H1 (cell line): ENCODE measurements around the gene FRY. TPM values are rescaled to one million over a fixed set of nuclear protein-coding genes. Genes with fewer than 3 reads are reported as not detected.

Experiments
- CTCF ChIA-PET: fragments of 300-600 bp; sonication (Branson Sonifier 250); formaldehyde crosslinking; loops from one replicate; lab custom pipeline; 2021; ENCODE audit not compliant: partially characterized antibody; lab: Charles Lee
- POLR2A ChIA-PET: fragments of 300-600 bp; sonication (Branson Sonifier 250); formaldehyde crosslinking; loops from one replicate; lab custom pipeline; 2021; ENCODE audit warnings: inconsistent platforms; ENCODE audit not compliant: partially characterized antibody; lab: Charles Lee
- DNase-seq, 2 experiments: peaks; one replicate each; pipeline versions ENCODE4 v3.0.0 to v3.0.0-alpha.2; 2010 to 2022; ENCODE audit warnings: low spot score in 2 of 2, low read depth in 1 of 2, mixed read lengths in 1 of 2
- FAIRE-seq: peaks from 2 replicates; lab custom pipeline; 2011; peaks lifted over from hg19 to GRCh38; lab: Jason Lieb, UNC
- H2AFZ ChIP-seq: 2 replicates; pipeline ENCODE4 v1.8.1; 2012; ENCODE audit warnings: low read length, inconsistent platforms
- H2AK5ac ChIP-seq: 2 replicates; pipeline ENCODE4 v1.6.1; 2013; ENCODE audit warnings: low read depth, low read length
- H2BK120ac ChIP-seq: replicated peaks from 2 replicates; pipeline ENCODE3; 2013; ENCODE audit warnings: low read depth, low read length, inconsistent platforms
- H2BK12ac ChIP-seq: 2 replicates; pipeline ENCODE4 v1.6.1; 2013; ENCODE audit warnings: low read depth, low read length
- H2BK15ac ChIP-seq: 2 replicates; pipeline ENCODE4 v1.6.1; 2013; ENCODE audit warnings: low read length
- H2BK20ac ChIP-seq: 2 replicates; pipeline ENCODE4 v1.6.1; 2013; ENCODE audit warnings: low read length
- H2BK5ac ChIP-seq: 2 replicates; pipeline ENCODE4 v1.6.1; 2013; ENCODE audit warnings: low read depth, low read length
- H3K14ac ChIP-seq: 2 replicates; pipeline ENCODE4 v1.6.1; 2013; ENCODE audit warnings: inconsistent platforms; ENCODE audit not compliant: insufficient read length
- H3K18ac ChIP-seq: 2 replicates; pipeline ENCODE4 v1.6.1; 2013; ENCODE audit warnings: low read length; ENCODE audit errors: extremely low read depth
- H3K23ac ChIP-seq: 2 replicates; pipeline ENCODE4 v1.6.1; 2013; ENCODE audit warnings: inconsistent platforms; ENCODE audit not compliant: insufficient read length
- H3K23me2 ChIP-seq: 2 replicates; pipeline ENCODE4 v1.6.1; 2013; ENCODE audit warnings: low read depth, low read length
- H3K27ac ChIP-seq: 2 replicates; pipeline ENCODE4 v1.6.1; 2011; ENCODE audit warnings: low read depth, low read length, inconsistent platforms
- H3K27me3 ChIP-seq, 4 experiments: replicated peaks in 1 of 4; 1 replicate in 1 of 4; 2 replicates in 3 of 4; pipeline versions ENCODE4 v1.6.1 to v1.8.1; 2011 to 2013; ENCODE audit warnings: low read length in 3 of 4, mild to moderate bottlenecking in 3 of 4, inconsistent platforms in 2 of 4, mixed read lengths in 2 of 4, moderate library complexity in 1 of 4; ENCODE audit not compliant: control insufficient read depth in 3 of 4, insufficient read depth in 3 of 4; ENCODE audit errors: extremely low read depth in 1 of 4
- H3K36me3 ChIP-seq, 4 experiments: 2 replicates each; pipeline versions ENCODE4 v1.6.1 to v1.8.1; 2011 to 2013; ENCODE audit warnings: mild to moderate bottlenecking in 4 of 4, low read length in 3 of 4, moderate library complexity in 2 of 4, control low read depth in 1 of 4, inconsistent platforms in 1 of 4; ENCODE audit not compliant: insufficient read depth in 4 of 4, control insufficient read depth in 2 of 4
- H3K4ac ChIP-seq: replicated peaks from 2 replicates; pipeline ENCODE3; 2013; ENCODE audit warnings: low read length, low read depth, mixed read lengths, inconsistent platforms; ENCODE audit not compliant: insufficient read length
- H3K4me1 ChIP-seq, 4 experiments: replicated peaks in 1 of 4; 1 replicate in 1 of 4; 2 replicates in 3 of 4; pipeline versions ENCODE4 v1.6.1 to v1.8.1; 2011 to 2013; ENCODE audit warnings: low read length in 3 of 4, inconsistent platforms in 2 of 4, mixed read lengths in 1 of 4; ENCODE audit not compliant: insufficient read depth in 4 of 4, control insufficient read depth in 3 of 4
- H3K4me2 ChIP-seq, 2 experiments: 2 replicates each; pipeline versions ENCODE4 v1.6.1 to v1.8.1; 2011 to 2013; ENCODE audit warnings: low read depth in 2 of 2, low read length in 2 of 2, control low read depth in 1 of 2, inconsistent platforms in 1 of 2, mild to moderate bottlenecking in 1 of 2; ENCODE audit not compliant: insufficient read depth in 1 of 2
- H3K4me3 ChIP-seq, 4 experiments: fragments of 200-600, 300-600 bp in 1 of 4; sonication (generic), shearing (Covaris generic), sonication (Bioruptor Twin) in 1 of 4; 2 replicates each; pipeline versions ENCODE4 v1.5.1 to v1.8.1; 2011 to 2016; ENCODE audit warnings: low read length in 4 of 4, low read depth in 3 of 4, control low read depth in 2 of 4, inconsistent platforms in 2 of 4, mild to moderate bottlenecking in 2 of 4, mixed read lengths in 1 of 4, moderate library complexity in 1 of 4; ENCODE audit not compliant: insufficient read depth in 2 of 4; ENCODE audit errors: extremely low read depth in 1 of 4
- H3K56ac ChIP-seq: replicated peaks from 2 replicates; pipeline ENCODE3; 2013; ENCODE audit warnings: low read depth, mild to moderate bottlenecking, mixed read lengths, low read length, inconsistent platforms; ENCODE audit not compliant: insufficient read length
- H3K79me1 ChIP-seq: 2 replicates; pipeline ENCODE4 v1.6.1; 2013; ENCODE audit warnings: low read depth, low read length, control low read depth
- H3K79me2 ChIP-seq, 2 experiments: 2 replicates each; pipeline versions ENCODE4 v1.6.1 to v1.8.1; 2012 to 2013; ENCODE audit warnings: low read length in 2 of 2, mild to moderate bottlenecking in 2 of 2, inconsistent platforms in 1 of 2; ENCODE audit not compliant: insufficient read depth in 2 of 2, control insufficient read depth in 1 of 2
- H3K9ac ChIP-seq, 4 experiments: replicated peaks in 1 of 4; 1 replicate in 1 of 4; 2 replicates in 3 of 4; pipeline versions ENCODE4 v1.6.1 to v1.8.1; 2011 to 2013; ENCODE audit warnings: low read depth in 3 of 4, low read length in 3 of 4, control low read depth in 2 of 4, mild to moderate bottlenecking in 2 of 4, moderate library complexity in 2 of 4, inconsistent platforms in 1 of 4; ENCODE audit errors: extremely low read depth in 1 of 4
- H3K9me3 ChIP-seq, 2 experiments: 2 replicates each; pipeline versions ENCODE4 v1.6.1 to v1.8.1; 2012 to 2013; ENCODE audit warnings: mild to moderate bottlenecking in 2 of 2, moderate library complexity in 2 of 2, control low read depth in 1 of 2, inconsistent platforms in 1 of 2, low read depth in 1 of 2, low read length in 1 of 2, mixed read lengths in 1 of 2; ENCODE audit not compliant: insufficient read depth in 2 of 2
- H4K20me1 ChIP-seq, 2 experiments: replicated peaks in 1 of 2; 2 replicates each; pipeline versions ENCODE3 to v1.8.1; 2011 to 2013; ENCODE audit warnings: inconsistent platforms in 2 of 2, low read length in 2 of 2, mild to moderate bottlenecking in 1 of 2; ENCODE audit not compliant: insufficient read depth in 2 of 2, control insufficient read depth in 1 of 2
- H4K5ac ChIP-seq: 2 replicates; pipeline ENCODE4 v1.6.1; 2013; ENCODE audit warnings: low read length, low read depth, mixed read lengths, inconsistent platforms; ENCODE audit not compliant: insufficient read length
- H4K8ac ChIP-seq: 2 replicates; pipeline ENCODE4 v1.8.0; 2013; ENCODE audit warnings: mild to moderate bottlenecking, moderate library complexity, low read length, inconsistent platforms; ENCODE audit not compliant: insufficient read depth; ENCODE audit errors: extremely low read depth
- H4K91ac ChIP-seq: replicated peaks from 2 replicates; pipeline ENCODE3; 2013; ENCODE audit warnings: low read length, mixed read lengths, inconsistent platforms; ENCODE audit not compliant: insufficient read length
- BACH1 ChIP-seq: IDR thresholded peaks from 2 replicates; pipeline ENCODE4 v1.6.1; 2012; ENCODE audit warnings: low read length, improper control_type of control experiment
- CHD1 ChIP-seq: IDR thresholded peaks from 2 replicates; pipeline ENCODE4 v1.6.1; 2012; ENCODE audit warnings: low read depth, low read length, improper control_type of control experiment
- CREB1 ChIP-seq: IDR thresholded peaks from 2 replicates; pipeline ENCODE4 v1.6.1; 2012; ENCODE audit warnings: inconsistent platforms
- GTF2F1 ChIP-seq: IDR thresholded peaks from 2 replicates; pipeline ENCODE4 v1.6.1; 2012; ENCODE audit warnings: low read depth, low read length, improper control_type of control experiment, borderline replicate concordance
- HDAC6 ChIP-seq: IDR thresholded peaks from one replicate; pipeline ENCODE4 v1.7.1; 2012; ENCODE audit warnings: low read depth, mild to moderate bottlenecking, inconsistent platforms, low read length, moderate library complexity
- JUN ChIP-seq: IDR thresholded peaks from 2 replicates; pipeline ENCODE4 v1.6.1; 2011; ENCODE audit warnings: low read depth, mild to moderate bottlenecking, improper control_type of control experiment, low read length
- JUND ChIP-seq: IDR thresholded peaks from 2 replicates; pipeline ENCODE4 v1.6.1; 2011; ENCODE audit warnings: mild to moderate bottlenecking, improper control_type of control experiment, low read length
- MAFK ChIP-seq: IDR thresholded peaks from 2 replicates; pipeline ENCODE4 v1.6.1; 2012; ENCODE audit warnings: low read depth, mild to moderate bottlenecking, improper control_type of control experiment, low read length
- MAX ChIP-seq: IDR thresholded peaks from 2 replicates; pipeline ENCODE4 v1.6.1; 2012; ENCODE audit warnings: inconsistent platforms
- SIRT6 ChIP-seq: IDR thresholded peaks from one replicate; pipeline ENCODE4 v1.7.1; 2012; ENCODE audit warnings: low read length, inconsistent platforms
- SP2 ChIP-seq: IDR thresholded peaks from 2 replicates; pipeline ENCODE4 v1.6.1; 2012; ENCODE audit warnings: mild to moderate bottlenecking, low read length, inconsistent platforms
- SP4 ChIP-seq: IDR thresholded peaks from 2 replicates; pipeline ENCODE4 v1.6.1; 2012; ENCODE audit warnings: low read length, inconsistent platforms
- SUZ12 ChIP-seq: fragments of 200-600 bp; sonication (generic); IDR thresholded peaks from 2 replicates; pipeline ENCODE4 v1.6.1; 2012; ENCODE audit warnings: mild to moderate bottlenecking, inconsistent platforms, low read length, moderate library complexity, mixed read lengths
- USF2 ChIP-seq: IDR thresholded peaks from 2 replicates; pipeline ENCODE4 v1.6.1; 2011; ENCODE audit warnings: low read length, improper control_type of control experiment
- YY1 ChIP-seq: IDR thresholded peaks from 2 replicates; pipeline ENCODE4 v1.6.1; 2011; ENCODE audit warnings: low read depth, mild to moderate bottlenecking, low read length
- ZNF274 ChIP-seq: IDR thresholded peaks from 2 replicates; pipeline ENCODE4 v1.7.0; 2012; ENCODE audit warnings: low read length, borderline replicate concordance; ENCODE audit errors: extremely low read depth
- WGBS, 2 experiments: shearing (Covaris generic) in 1 of 2; methylation state at CpG; one replicate each; pipeline versions ENCODE4 v1.1.6 to v1.1.7; 2013 to 2015; ENCODE audit warnings: low lambda C conversion rate in 2 of 2, mixed read lengths in 2 of 2, inconsistent platforms in 1 of 2, low coverage in 1 of 2, missing lambda C conversion rate in 1 of 2; ENCODE audit not compliant: insufficient replicate concordance in 2 of 2, insufficient coverage in 1 of 2, insufficient read length in 1 of 2; ENCODE audit errors: extremely low coverage in 1 of 2, missing lambda C conversion rate in 1 of 2; 5-methylcytosine and 5-hydroxymethylcytosine counted together
- polyA plus RNA-seq, 7 experiments: library from polyadenylated mRNA; depleted of rRNA in 3 of 7; stranded (reverse) in 5 of 7; unstranded in 2 of 7; fragments of >200 nt in 5 of 7; fragments of 200-250 nt in 2 of 7; gene quantifications; 1 replicate in 5 of 7; 2 replicates in 1 of 7; 4 replicates in 1 of 7; pipeline versions ENCODE4 v1.2.1 to v1.2.3, GENCODE V29; 2011 to 2013; ENCODE audit warnings: missing spikeins in 2 of 7, mixed read lengths in 2 of 7
- total RNA-seq: library from RNA; stranded (reverse); fragmentation: NEBNext Ultra II Directional; extraction: Animal tissue kit (Norgen Biotek cat#: 25700); gene quantifications from 2 replicates; pipeline ENCODE4 v1.2.1, GENCODE V29; 2021

FRY gene
- total and polyA plus RNA-seq, 2 of the 8 experiments (the other 6 are each of a cell fraction or from before 2014, with no cell fraction given), result 4.3 to 9.2 TPM

DNA sequence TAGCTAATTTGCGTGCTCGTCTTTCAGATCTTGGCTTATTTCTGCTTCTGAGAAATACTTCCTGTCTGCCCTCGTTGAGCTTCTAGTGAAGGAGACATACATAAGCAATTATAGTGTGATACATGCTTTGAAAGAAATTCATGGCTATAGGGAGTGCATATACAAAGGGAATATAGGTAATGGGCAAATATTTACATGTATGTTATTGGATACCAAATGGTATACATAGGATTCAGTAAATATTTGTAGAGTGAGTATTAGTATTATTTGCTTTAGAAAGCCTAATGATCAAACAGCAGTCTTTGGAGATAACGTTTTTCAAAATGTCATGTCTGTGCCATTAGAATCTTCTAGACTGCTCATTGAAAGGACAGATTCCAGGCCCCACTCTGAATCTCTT is 289.0 kb downstream of the FRY start:
- Histone ChIP-seq H2BK12ac (no peak overlapping the region), H3K14ac (no peak overlapping the region), H3K23ac (no peak overlapping the region), H3K36me3 (peaks cover 0 to 30% (median 11%) of the 10 kb centered on the region in 4 experiments; a peak in 4 of 8 replicates), H3K4me3 (no peak overlapping the region), H4K91ac (no peak overlapping the region), H3K79me2 (no peaks in the 10 kb centered on the region), H2BK20ac (no peak overlapping the region), H2BK5ac (no peak overlapping the region), H2BK15ac (no peak overlapping the region), H3K4me1 (no peaks in the 10 kb centered on the region), H3K18ac (no peak overlapping the region), H3K4ac (no peak overlapping the region), H3K79me1 (no peaks in the 10 kb centered on the region), H3K27ac (no peak overlapping the region), H3K4me2 (no peak overlapping the region), H3K56ac (no peak overlapping the region), H3K9ac (no peak overlapping the region), H4K8ac (no peak overlapping the region), H4K20me1 (no peaks in the 10 kb centered on the region), H2BK120ac (no peak overlapping the region), H2AFZ (no peak overlapping the region), H3K23me2 (peaks cover 5% of the 10 kb centered on the region), H2AK5ac (no peak overlapping the region), H3K9me3 (no peaks in the 10 kb centered on the region), H4K5ac (no peak overlapping the region), H3K27me3 (no peaks in the 10 kb centered on the region)
- no peak for FAIRE-seq
- POLR2A ChIA-PET, result no interaction called here
- 89% methylated on average over 4 of the region's 4 CpGs; no CpG with 5 or more reads in 1 of the 2 experiments for WGBS, 2 experiments
- no peak for DNase-seq
- CTCF ChIA-PET, result interaction anchor here (1.2 kb wide), 1 partner anchor 22 kb away, joined by 3 read pairs; no protein-coding TSS in a partner anchor
- no peak for TF ChIP-seq ZNF274
- TF ChIP-seq GTF2F1, result no peak
- no peak for TF ChIP-seq CHD1
- no peak for TF ChIP-seq MAFK
- no peak for TF ChIP-seq SP2
- no peak for TF ChIP-seq BACH1
- TF ChIP-seq HDAC6, result no peak
- TF ChIP-seq YY1, result no peak
- TF ChIP-seq MAX, result no peak
- TF ChIP-seq JUN, result no peak
- TF ChIP-seq USF2, result no peak
- TF ChIP-seq JUND, result no peak
- TF ChIP-seq SP4, result no peak
- no peak for TF ChIP-seq CREB1
- no peak for TF ChIP-seq SIRT6
- TF ChIP-seq SUZ12, result no peak
